ENCODE results near the gene PLXDC2.

The PLXDC2 gene

DNA sequence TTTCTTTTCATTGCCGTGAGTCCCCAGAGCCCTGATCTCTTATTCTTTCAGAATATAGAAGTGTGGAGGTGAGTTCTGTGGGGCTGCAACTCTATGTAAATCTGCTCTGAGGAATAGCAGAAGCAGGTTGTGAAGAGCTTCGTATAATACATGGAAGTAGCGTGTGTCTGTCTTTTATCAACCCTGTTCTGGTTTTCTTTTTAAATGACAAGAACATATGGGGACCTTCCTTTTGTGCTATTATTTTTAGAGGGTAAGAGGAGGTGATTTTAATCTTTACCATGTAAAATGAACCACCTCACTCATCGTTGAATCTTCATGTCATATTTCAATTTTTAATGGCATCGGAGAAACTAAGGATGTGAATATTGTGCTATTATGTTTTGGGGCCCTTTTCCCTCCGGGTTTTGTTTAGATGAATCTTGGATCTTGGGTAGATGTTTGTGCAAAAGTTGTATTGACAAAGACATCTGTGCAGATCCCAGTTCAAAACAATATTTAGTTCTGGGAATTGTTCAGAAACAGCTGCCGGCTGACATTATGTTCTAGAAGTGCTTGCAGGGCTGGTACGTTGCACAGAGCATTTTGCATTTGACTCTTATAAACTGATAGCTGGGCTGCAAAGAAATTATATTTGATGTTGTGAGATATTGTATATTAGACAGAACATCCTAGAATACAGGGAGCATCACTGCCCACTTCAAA, 46.7 kb downstream of the PLXDC2 start:
- DNase-seq = no peak

DNA sequence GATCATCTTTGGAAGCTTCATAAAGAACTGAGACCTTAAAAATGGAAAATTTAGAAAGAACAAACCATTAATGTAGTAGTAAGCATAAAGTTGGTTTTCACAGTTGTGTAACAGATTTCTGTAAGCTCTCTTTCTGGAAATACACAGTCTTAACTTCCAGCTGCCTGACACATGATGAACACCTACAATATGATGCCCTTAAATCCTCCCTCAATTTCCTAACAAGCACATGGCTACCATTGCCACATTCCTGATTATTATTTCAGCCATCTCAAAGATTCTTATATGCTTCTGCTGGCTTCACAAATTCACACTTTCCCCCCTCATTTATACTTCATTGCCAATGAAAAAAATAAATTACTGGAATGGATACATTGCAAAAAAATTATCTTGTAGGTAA, 49.4 kb downstream of the PLXDC2 start:
- no peak for DNase-seq

DNA sequence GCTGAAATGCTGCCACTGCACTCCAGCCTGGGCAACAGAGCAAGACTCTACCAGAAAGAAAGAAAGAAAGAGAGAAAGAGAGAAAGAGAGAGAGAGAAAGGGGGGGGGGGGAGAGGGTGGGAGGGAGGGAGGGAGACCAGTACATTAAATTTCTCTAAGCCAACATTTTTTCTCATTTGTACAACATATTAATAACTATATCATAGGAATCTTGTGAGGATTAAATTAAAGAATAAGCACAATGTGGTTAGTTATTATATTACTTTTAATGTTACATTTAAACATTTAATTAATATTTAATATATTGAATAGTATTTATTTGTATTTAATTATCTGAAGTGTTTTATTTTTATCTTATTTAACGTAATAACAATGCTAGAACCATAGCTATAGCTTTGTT, 53.1 kb downstream of the PLXDC2 start:
- DNase-seq = no peak

DNA sequence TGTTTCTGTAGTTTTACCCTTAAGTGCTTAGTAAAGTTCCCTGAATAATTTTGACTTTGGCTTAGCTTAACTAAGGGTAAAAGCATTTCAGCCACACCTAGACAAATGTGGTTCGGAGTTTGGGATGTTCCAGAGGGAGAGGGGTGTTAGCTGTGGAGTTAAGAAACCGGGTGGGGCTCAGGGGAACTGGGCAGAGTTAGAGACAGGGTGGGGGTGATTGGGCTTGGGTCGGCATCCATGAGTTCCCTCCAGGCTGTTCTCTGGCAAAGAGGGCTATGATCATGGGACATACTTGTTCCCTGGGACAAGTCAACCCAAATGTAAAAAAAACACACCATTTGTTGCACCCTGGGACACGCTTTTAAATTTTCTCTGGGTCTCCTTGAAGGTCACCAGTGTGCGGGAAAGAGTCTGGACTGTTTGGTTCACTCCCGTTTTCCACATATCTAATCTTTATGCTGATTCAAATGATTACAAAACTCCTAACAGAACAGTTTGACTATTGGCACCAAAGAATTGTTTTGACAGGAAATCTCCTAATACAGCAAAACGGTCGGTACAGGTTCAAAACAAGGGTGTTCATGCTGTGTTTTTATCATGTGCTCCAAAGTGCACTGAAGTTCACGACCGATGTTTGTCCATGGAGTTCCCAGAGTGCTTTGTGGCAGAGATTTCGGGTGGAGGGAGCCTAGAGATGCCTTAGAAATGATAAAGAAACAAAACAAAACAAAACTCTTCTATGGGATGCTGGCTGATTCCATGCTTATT, 56.5 kb downstream of the PLXDC2 start:
- no peak for DNase-seq

DNA sequence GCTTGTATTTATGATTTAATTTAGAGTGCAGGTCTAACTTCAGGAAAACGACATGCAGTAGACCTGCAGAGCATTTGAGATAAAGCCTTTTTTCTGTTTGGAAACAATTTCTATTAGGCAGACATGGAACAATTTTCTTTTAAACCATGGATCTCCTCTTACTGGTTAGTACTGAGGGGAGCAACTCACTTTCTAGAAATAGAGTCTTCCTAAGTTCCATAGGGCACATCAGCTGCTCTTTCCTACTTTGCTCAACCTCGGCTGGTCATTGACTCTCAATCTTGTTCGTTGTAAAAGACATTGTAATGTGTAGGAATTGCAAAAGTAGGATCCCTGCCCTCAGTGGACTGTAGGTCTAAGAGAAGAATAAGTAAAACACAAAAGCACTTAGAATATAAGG, 58.0 kb downstream of the PLXDC2 start:
- no peak for DNase-seq

DNA sequence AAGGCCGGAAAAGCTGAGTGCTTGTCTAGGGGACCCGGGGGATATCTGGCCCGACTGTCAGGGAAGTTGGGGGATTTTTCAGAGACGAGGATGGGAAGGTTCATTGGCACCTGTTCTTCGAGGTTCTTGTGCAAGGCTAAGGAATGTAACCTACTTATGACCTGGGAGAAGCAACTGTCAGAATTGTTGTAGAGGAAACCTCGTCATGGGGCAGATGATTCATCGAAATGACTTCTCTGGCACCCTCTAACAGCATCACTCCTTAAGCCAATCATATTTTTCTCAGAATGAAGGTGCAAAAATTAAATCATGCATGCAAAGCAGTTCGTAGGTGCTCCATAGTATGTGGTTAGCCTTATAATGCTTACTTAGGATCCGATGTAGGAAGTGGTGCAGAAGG, 58.6 kb downstream of the PLXDC2 start:
- no peak for DNase-seq

DNA sequence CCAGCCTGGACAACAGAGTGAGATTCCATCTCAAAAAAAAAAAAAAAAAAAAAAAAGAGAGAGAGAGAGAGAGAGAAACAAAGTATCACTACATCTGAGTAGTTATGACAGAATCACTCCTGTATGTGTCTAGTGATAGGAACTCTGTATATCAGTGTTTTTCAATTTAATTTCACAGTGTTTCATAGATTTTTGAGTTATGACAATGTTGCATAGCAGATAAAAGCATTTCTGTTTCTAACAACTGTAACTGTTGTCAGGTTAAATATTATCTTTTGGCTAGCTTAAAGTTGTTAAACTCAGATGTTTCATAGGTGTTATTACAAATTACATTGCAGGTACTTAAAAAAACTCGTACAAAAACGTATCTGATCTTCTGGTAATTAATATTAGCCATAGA, 60.3 kb downstream of the PLXDC2 start:
- DNase-seq = no peak

DNA sequence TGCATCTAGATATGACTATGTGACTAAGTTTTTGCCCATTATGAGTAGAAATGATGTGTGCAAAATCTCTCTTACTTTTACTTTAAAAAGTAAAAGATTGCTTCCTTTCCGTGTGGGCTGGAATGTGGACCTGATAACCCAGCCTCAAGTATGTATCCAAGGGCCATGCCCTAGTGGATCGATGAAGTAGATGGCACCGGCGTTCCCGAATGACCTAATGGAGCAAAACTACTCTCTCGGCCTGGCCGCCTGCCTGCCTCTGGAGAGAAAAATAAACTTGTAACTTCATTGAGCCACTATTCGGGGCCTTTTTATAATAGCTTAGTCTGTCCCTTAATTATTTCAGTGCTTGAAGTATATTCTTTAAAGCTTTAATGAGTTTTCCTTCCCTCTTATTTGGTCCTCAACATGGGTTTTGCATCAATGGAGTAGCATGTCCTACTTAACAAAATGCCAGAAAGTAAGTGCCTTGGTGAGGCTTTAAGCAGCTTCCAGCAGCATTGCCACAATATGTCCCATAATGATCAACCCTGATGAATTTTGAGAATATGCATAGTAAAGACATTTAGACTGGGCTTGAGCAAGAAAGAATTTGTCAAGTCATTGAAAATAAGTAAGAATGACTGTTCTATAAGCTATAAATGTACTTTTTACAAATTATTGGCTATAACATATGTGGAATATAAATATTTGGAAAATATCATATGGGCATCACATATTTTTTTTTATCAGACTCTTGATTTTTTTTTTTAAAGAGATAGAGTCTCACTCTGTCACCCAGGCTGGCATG, 61.4 kb downstream of the PLXDC2 start:
- DNase-seq = no peak

DNA sequence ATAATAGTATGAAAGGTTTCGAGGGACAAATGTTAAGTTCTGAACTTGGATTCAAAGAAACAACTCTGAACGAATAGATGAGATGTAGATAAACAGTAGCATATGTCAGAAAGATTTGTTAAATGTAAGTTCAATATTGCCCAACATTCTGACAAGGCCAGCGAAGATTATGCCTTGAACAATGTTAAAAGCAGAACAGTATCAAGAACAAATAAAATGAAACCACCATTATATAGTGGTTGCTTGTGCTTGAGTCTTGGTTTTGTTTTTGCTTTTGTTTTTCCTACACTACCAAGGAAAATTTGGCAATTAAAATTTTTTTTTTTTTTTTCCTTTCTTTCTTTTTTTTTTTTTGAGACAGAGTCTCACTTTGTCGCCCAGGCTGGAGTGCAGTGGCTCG, 66.4 kb downstream of the PLXDC2 start:
- DNase-seq = no peak

DNA sequence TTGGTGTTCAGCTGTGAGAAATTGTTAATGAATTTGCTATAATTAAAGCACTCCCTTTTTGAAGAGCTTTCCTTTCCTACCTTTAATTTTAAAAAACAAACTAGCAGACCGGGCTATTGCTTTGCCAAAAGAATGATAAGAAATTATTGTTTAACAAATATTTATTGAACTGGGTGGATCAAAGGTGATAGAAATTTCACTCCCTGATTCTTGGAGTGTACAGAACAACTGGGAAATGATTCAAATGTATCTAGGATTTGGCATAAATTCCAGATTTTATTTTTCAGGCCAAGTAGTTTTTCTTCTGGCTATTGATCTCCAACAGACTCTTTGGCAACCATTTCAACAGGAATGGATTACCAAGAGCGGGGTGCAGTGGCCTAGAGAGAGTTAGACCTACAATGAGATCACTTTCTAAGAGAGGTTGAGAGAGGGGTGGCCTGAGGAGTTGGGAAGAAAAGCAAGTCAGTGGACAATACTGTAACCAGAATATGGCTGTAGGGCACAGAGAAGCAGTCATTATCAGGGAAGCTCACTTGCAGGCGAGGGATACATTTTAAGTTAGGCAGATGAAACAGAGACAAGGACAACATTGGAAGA, 71.9 kb downstream of the PLXDC2 start:
- DNase-seq = no peak

DNA sequence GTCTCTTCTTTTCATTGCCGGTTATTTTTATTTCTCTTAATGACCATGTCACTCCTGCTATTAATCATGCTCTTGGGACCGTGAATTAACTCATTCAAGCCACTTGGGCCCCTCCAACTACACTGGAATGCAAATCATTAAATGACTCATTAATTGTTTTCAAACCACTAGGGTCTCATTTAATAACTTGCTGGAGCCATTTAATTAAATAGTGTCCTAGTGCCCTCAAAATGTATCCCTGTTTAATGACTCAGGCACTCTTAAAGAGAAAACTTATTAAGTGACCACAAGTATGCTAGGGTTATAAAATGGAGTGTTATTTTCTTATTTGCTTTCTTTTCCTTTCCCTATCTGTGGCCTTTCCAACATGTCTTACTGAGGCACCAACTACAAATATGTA, 73.0 kb downstream of the PLXDC2 start:
- no peak for DNase-seq

DNA sequence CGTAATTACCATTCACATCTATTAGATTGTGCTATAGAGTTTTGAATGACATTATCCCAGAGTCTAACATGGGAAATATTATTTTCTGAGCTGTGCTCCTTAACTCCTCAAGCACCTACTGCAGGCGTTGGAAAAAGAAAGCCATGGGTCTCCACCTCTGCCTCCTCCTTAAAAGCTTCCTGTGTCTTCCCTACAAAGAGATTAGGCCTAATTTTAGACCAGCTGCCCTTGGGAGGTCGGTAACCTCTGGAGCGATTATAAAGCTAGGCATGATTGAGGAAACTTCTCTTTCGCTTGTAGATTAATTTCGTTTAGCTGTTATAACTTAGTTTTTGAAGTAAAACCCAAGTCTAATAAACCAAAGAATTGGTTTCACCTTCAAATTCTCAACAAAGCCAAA, 75.2 kb downstream of the PLXDC2 start:
- DNase-seq = no peak

DNA sequence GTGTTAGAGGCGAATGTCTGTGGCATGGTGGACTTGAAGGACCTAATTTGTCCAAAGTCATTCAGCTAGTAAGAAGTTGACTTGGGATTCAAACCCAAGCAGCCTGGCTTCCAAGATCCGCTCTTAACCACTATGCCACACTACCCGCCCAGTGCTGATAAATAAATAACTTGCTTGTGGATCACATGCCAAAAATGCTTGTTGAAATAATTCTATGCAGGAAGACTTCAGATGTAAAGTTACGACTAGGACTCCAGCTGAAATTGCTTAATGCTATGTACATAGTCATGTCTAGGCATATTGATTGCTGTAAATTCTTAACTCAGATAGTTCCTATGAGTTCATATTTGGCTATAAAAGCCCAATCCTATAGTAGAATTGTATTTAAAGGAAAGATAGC, 76.0 kb downstream of the PLXDC2 start:
- DNase-seq = no peak

DNA sequence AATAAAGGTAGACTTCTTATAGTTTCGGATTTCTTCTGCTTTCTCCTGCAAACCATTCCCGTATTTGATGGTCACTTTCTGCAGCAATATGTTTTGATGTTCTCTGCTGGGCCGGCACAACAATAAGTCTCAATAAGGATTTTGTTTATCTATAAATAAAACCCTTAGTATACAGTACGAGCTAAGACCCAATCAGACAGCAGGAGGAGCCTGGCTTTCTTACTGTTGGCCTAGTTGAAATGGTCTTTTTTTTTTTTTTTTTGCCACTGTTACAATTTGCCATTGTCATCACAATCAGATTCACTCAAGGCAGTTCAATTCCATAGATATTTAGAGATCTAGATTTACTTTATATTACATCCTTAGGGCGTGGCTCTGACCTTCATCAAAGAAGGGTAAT, 76.4 kb downstream of the PLXDC2 start:
- no peak for DNase-seq

DNA sequence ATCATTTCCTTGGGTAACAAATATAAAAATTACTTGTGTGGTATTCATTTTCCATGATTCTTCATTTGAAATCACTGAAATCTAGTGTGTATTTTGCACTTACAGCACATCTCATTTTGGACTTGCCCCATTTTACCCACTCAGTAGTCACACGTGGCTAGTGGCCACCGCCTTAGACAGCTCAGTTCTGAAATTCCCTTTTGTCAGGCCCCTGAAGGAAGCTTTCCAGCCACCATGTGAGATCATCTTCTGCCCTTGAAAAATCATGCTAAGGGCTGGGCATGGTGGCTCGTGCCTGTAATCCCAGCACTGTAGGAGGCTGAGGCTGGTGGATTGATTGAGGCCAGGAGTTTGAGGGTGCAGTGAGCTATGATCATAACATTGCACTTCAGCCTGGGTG, 79.3 kb downstream of the PLXDC2 start:
- DNase-seq = no peak

DNA sequence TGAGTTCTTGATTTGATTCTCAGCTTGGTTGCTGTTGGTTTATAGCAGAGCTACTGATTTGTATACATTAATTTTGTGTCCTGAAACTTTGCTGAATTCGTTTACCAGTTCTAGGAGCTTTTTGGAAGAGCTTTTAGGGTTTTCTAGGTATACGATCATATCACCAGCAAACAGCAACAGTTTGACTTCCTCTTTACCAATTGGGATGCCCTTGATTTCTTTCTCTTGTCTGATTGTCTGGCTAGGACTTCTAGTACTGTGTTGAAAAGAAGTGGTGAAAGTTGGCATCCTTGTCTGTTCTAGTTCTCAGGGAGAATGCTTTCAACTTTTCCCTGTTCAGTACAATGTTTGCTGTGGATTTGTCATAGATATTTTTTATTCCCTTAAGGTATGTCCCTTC, 86.2 kb downstream of the PLXDC2 start:
- no peak for DNase-seq

DNA sequence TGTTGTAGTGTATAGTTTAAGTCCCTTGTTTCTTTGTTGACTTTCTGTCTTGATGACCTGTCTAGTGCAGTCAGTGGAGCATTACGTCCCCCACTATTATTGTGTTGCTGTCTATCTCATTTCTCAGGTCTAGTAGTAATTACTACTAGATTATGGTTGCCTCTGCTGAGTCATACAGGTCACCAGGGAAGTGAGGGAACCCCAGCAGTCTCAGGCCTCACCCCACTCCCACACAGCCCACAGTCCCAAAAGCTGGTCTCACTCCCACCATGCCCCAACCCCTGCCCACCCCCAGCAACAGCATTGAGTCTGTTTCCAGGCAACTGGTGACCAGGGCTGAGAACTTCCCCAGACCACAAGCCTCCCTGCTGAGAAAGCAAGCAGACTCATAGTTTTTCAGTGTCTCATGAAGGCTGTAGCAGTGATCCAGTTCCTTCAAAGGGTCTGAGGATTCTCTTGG, 88.0 kb downstream of the PLXDC2 start:
- no peak for DNase-seq

DNA sequence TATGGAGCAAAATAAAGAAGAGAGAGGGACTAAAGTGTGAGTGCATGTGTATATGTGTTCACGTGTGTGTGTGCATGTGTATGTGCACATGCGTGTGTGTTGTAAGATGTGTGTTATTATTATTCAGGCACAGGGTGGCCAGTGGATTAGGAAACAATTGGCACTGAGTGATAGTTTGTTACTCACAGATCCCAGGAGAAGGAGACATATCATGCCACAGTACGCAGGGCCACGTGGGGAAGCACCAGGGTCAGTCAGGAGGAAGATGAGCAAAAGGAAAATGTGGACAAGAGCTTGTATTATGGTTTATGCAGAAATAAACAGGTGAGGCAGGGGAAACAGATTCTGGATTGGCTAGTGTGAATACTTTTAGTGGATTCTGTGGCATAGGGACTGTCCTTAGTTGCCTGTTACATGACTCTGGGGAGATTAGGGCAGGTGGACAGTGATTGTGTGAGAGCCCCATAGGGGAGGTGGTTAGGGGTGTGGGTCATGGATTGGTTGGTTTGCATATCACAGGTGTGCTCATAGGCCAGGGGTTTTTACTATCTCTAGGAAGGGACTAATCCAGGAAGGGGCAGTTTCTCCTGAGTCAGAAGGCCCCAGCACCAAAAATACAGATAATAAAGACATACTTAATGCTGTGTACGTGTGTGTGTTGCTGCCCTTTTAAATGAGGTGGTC, 90.0 kb downstream of the PLXDC2 start:
- no peak for DNase-seq

DNA sequence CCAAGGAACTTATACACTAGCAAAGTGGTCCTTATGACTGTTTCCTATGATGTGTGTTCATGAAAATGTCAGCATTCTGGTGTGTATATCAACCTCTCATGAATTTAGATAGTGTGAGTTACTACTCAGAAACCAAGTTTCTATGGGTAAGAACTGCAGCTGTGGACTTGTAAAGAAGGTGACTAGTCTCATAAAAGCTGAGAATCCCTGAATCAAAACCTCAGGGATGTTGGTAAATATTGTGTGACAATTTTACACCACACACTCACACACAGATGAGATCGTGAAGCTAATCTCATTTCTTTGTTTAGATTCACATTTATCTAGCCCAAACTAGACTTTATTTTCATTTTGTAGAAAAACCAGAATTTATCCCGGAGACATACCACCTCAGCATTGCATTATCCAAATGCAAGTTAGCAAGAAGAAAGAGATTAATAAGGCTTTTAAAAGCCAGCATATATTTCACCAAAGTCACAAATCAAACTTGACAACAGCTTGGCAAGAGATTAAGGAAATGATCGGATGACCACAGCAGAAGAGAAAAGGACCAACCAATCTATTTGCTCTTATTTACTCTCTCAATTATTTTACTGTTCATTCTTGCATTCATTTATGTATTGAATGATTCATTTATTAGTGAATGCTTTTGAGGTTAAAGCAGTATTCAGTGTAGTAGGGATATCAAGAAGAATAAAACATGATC, 92.9 kb downstream of the PLXDC2 start:
- no peak for DNase-seq

DNA sequence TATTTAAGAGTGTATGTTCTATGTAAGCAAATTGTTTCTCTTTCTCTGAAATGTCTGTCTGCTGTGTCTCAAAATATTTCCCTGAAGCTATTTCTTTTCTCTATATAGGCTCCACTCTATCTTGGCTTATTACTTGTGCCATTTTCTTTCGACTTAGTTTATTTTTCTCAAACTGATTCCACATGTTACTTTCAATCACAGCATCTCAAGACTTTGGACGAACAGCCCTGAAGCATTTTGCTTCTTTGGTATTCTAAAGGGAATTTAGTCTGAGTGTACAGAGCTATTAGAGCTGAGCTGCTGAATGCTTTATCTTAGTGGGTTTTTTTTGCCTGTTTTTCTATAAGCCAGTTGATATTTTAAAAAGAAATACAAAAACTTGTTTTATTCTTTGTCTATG, 95.7 kb downstream of the PLXDC2 start:
- no peak for DNase-seq

DNA sequence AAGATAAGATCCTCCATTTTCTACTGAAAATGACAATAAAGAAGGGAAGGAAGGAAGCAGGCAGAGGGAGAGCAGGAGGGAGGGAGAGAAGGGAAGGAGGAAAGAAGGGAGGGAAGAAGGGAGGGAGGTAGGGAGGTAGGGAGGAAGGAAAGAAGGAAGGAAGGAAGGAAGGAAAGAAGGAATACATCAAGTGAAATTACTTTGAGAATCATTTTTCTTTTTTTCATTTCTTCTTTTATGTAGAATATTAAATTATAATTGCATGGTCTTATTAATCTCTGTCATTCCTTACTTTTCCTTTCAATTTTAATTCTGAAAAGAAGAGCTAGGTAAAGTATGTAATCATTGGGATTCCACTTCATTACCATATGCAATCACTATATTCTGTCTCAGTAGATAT, 97.8 kb downstream of the PLXDC2 start:
- no peak for DNase-seq

DNA sequence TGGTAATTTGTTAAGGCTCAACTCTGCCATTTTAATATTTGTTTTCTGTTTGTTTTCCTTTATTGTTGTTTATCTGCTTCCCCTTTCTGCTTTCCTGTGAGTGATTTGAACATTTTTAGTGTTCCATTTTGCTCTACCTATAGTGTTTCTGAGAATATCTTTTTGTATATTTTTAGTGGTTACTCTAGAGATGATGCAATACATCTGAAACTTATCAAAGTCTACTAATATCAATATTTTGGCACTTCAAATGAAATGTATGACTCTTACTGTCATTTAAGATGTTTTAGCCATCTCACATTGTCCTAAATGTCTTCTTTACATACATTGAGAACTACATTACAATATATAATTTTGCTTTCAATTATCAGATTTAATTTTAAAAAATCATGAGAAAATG, 98.9 kb downstream of the PLXDC2 start:
- DNase-seq = no peak

All from activated CD4-positive, alpha-beta T cell treated with anti-CD3 and anti-CD28 coated beads, Interleukin-2, amount 50 U/mL, for 4 hours (primary cell).